GM18951 (cell line): ENCODE measurements around the gene KIF27.

Source experiments
- POLR2A ChIP-seq: IDR thresholded peaks from 4 replicates; pipeline ENCODE4 v1.6.1; 2011; ENCODE audit warnings: mild to moderate bottlenecking; ENCODE audit not compliant: insufficient read length, insufficient read depth; ENCODE audit errors: extremely low read depth
- in situ Hi-C: fragments of 300-500 bp; cut with MboI; formaldehyde crosslinking; loops from one replicate; pipeline ENCODE4 v1.12.0; 2022; ENCODE audit warnings: low sequenced_read_pairs, mixed read lengths, inconsistent platforms; ENCODE audit not compliant: unreplicated experiment

KIF27 gene

DNA sequence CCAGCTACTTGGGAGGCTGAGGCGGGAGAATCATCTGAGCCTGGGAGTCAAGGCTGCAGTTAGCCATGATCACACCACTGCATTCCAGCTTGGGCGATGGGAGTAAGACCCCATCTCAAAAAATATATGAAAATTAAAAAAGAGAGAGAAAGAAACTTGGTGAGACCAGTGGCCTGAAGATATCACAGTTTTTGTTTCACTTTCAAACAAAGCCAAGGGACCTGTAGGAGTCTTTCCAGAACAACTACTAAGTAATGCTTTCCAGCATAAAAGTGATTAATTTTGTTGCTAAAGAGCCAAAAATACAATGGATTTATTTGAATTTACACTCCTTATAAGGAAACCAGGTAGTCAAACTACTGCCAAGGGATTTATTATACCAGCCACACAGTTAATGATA lies 127.2 kb downstream of the KIF27 start:
- in situ Hi-C loops: no loop called here
- no peak for TF ChIP-seq POLR2A

DNA sequence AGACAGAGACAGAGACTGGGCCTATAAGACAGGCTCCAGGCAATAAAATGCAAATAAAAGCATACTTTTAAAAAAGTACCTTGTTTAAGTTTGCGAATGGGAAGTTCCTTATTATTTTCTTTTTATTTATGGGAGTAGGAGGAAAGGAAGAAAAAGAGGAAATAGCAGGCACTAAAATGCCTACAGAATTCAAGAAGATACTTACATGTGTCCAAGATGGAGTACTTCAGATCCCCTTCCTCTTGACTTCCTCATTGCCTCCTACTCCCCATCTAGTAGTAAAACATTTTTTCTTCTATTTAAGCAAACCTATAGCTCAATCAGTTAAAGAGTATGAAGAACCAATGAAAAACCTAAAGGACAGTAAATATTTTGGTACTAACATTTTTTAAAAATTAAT lies 128.5 kb downstream of the KIF27 start:
- TF ChIP-seq POLR2A: no peak
- in situ Hi-C loops: no loop called here
